Suprapubic skin (tissue), 4 donors: ENCODE results near the gene PFN1. TPM values are rescaled to one million over a fixed set of nuclear protein-coding genes. Genes with fewer than 3 reads are reported as not detected.

Source experiments
- DNase-seq, 2 donors: peaks; one replicate each; pipeline ENCODE4 v3.0.0-alpha.2; 2019; ENCODE audit warnings: low spot score in 2 of 2
- H3K27ac ChIP-seq: fragments of 200-600 bp; sonication (generic); one replicate; pipeline ENCODE4 v1.5.1; 2019
- H3K27me3 ChIP-seq: fragments of 200-600 bp; sonication (generic); one replicate; pipeline ENCODE4 v1.5.1; 2019
- H3K36me3 ChIP-seq: fragments of 200-600 bp; sonication (generic); one replicate; pipeline ENCODE4 v1.5.1; 2019
- H3K4me1 ChIP-seq: fragments of 200-600 bp; sonication (generic); one replicate; pipeline ENCODE4 v1.5.1; 2019
- H3K4me3 ChIP-seq: fragments of 200-600 bp; sonication (generic); one replicate; pipeline ENCODE4 v1.5.1; 2019; ENCODE audit warnings: mild to moderate bottlenecking
- H3K9me3 ChIP-seq: fragments of 200-600 bp; sonication (generic); one replicate; pipeline ENCODE4 v1.5.1; 2019
- EP300 ChIP-seq: sonication (generic); formaldehyde crosslinking; IDR thresholded peaks from one replicate; pipeline ENCODE4 v1.6.1; 2017; ENCODE audit warnings: antibody characterized with exemption
- POLR2A ChIP-seq, 2 donors: fragments of 450-650 bp; IDR thresholded peaks; one replicate each; pipeline ENCODE4 v1.6.1; 2017; ENCODE audit warnings: antibody characterized with exemption in 2 of 2, mild to moderate bottlenecking in 2 of 2, moderate library complexity in 2 of 2
- POLR2AphosphoS5 ChIP-seq, 3 donors: sonication (generic); formaldehyde crosslinking; IDR thresholded peaks; one replicate each; pipeline ENCODE4 v1.6.1; 2017; ENCODE audit warnings: antibody characterized with exemption in 3 of 3
- whole genome bisulfite sequencing: methylation state at CpG from one replicate; pipeline ENCODE4 v1.1.5; 2018; 5-methylcytosine and 5-hydroxymethylcytosine counted together
- total RNA-seq, 4 donors: library from RNA; depleted of rRNA; stranded (reverse); fragments of >200 nt; gene quantifications; one replicate each; pipeline ENCODE4 v1.1.0, GENCODE V29; 2016
- TF ChIP-seq, protein P1 (sequence below), 2 donors: fragments of 200-600 bp in 1 of 2; fragments of 450-650 bp in 1 of 2; sonication (generic) in 1 of 2; IDR thresholded peaks; one replicate each; pipeline ENCODE4 v1.5.1; 2016 to 2019; ENCODE audit warnings: antibody characterized with exemption in 2 of 2, mild to moderate bottlenecking in 1 of 2, moderate library complexity in 1 of 2

PFN1 gene
- total RNA-seq, 4 donors from 2014 or later, result 392 to 756 (median 686) TPM

GRCh38 chr17:4970273-4970672, 21.9 kb upstream of the PFN1 start:
- 89% methylated on average over 8 of the region's 8 CpGs for WGBS
- no peak for TF ChIP-seq POLR2A (IDR thresholded peaks at IDR 0.05)
- Histone ChIP-seq H3K4me1 (peaks cover 37% of the 10 kb centered on the region), H3K27me3 (no peaks in the 10 kb centered on the region), H3K9me3 (no peaks in the 10 kb centered on the region), H3K4me3 (no peak overlapping the region), H3K36me3 (peaks cover 48% of the 10 kb centered on the region), H3K27ac (no peak overlapping the region)
- DNase-seq, result no peak

- H3K4me3 ChIP-seq, result peak overlapping the region; percentile 55
- H3K27ac ChIP-seq, result peak overlapping the region; percentile 27
- H3K4me1 ChIP-seq, result peaks cover 38% of the 10 kb centered on the region
- TF ChIP-seq POLR2A (IDR thresholded peaks at IDR 0.05), result no peak
- TF ChIP-seq, protein P1, sequence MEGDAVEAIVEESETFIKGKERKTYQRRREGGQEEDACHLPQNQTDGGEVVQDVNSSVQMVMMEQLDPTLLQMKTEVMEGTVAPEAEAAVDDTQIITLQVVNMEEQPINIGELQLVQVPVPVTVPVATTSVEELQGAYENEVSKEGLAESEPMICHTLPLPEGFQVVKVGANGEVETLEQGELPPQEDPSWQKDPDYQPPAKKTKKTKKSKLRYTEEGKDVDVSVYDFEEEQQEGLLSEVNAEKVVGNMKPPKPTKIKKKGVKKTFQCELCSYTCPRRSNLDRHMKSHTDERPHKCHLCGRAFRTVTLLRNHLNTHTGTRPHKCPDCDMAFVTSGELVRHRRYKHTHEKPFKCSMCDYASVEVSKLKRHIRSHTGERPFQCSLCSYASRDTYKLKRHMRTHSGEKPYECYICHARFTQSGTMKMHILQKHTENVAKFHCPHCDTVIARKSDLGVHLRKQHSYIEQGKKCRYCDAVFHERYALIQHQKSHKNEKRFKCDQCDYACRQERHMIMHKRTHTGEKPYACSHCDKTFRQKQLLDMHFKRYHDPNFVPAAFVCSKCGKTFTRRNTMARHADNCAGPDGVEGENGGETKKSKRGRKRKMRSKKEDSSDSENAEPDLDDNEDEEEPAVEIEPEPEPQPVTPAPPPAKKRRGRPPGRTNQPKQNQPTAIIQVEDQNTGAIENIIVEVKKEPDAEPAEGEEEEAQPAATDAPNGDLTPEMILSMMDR (IDR thresholded peaks at IDR 0.05), result no peak
- TF ChIP-seq POLR2AphosphoS5 (IDR thresholded peaks at IDR 0.05), result no peak
- no peak for TF ChIP-seq EP300
- peaks cover 45% of the 10 kb centered on the region for H3K36me3 ChIP-seq
- H3K9me3 ChIP-seq, result no peaks in the 10 kb centered on the region
- DNase-seq, result no peak
- WGBS, result 89% methylated on average over 16 of the region's 16 CpGs
- no peaks in the 10 kb centered on the region for H3K27me3 ChIP-seq
Measured at GRCh38 chr17:4969551-4970173, 21.3 kb upstream of the PFN1 start.

- H3K27me3 ChIP-seq, result no peaks in the 10 kb centered on the region
- H3K36me3 ChIP-seq, result peaks cover 42% of the 10 kb centered on the region
- no peak for DNase-seq
- TF ChIP-seq POLR2AphosphoS5 (IDR thresholded peaks at IDR 0.05) (no peak), EP300 (no peak), POLR2A (IDR thresholded peaks at IDR 0.05) (no peak)
- TF ChIP-seq, protein P1 (IDR thresholded peaks at IDR 0.05), result no peak
- WGBS, result 90% methylated on average over 15 of the region's 15 CpGs
- peak overlapping the region; percentile 55 for H3K4me3 ChIP-seq
- H3K9me3 ChIP-seq, result no peaks in the 10 kb centered on the region
- peaks cover 38% of the 10 kb centered on the region for H3K4me1 ChIP-seq
- peak overlapping the region; percentile 90 for H3K27ac ChIP-seq
Measured at GRCh38 chr17:4969047-4969550, 20.8 kb upstream of the PFN1 start.

- TF ChIP-seq POLR2AphosphoS5 (IDR thresholded peaks at IDR 0.05) (no peak), EP300 (no peak), POLR2A (IDR thresholded peaks at IDR 0.05) (no peak)
- TF ChIP-seq, protein P1 (IDR thresholded peaks at IDR 0.05), result no peak
- H3K4me1 ChIP-seq, result peaks cover 38% of the 10 kb centered on the region
- H3K4me3 ChIP-seq, result peak overlapping the region; percentile 55
- H3K27ac ChIP-seq, result peak overlapping the region; percentile 90
- no peak for DNase-seq
- peaks cover 36% of the 10 kb centered on the region for H3K36me3 ChIP-seq
- H3K27me3 ChIP-seq, result no peaks in the 10 kb centered on the region
- no peaks in the 10 kb centered on the region for H3K9me3 ChIP-seq
- 32% methylated on average over 23 of the region's 23 CpGs for WGBS
Measured at GRCh38 chr17:4968486-4969046, 20.2 kb upstream of the PFN1 start.

DNA sequence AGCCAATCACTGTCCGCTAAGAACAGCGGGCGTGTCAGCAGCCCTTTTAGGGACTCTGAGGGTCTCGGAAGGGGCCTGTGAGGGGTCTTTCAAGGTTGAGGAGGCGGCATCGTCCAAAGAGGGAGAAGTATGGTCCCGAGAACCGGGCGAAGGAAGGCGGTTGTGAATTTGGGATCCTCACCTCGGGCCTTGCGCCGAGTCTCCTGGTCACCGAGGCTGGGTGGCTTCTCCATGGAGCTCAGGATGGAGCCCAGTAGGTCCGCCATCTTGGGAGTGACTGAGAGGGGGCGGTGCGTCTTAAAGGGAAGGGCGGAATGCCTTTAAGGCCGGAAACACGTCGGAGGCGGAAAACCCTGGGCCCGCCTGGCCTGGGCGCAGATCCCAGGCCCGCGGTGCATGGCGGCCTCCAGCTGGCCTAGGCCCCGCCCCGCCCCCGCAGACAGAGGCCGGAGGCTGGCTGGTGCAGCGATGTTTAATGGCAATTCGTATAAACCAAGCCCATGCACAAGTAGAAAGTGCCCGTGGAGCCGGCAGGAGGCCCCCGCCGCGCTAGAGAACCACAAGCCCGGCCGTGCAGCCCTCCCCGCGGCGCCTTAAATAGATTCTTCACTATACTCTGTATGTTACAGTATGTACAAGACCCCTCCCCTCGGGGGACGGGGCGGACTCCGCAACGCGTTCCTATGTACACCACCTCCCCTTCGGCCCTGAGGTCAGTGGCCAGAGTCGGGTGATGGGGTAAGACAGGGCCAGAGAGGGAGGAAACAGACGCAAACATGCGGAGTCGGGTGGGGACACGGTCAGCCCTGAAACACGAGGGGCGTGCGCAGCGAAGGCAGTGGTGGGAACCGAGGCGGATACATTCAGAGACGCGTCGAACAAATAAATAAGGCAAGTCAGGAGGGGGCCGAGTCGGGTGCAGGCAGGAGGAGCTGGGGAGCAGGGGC, 19.5 kb upstream of the PFN1 start, which contains the start of gene SPAG7:
SPAG7 (minus strand) TSS at position 279 of the 947 bp plus-strand sequence; CDS start at position 266, 13 bp downstream.
- Histone ChIP-seq H3K27ac (peak within 1 kb of the TSS; percentile 90), H3K36me3 (peaks cover 29% of the 10 kb centered on the region), H3K4me1 (peaks cover 38% of the 10 kb centered on the region), H3K27me3 (no peaks in the 10 kb centered on the region), H3K4me3 (peak within 1 kb of the TSS; percentile 55), H3K9me3 (no peaks in the 10 kb centered on the region)
- TF ChIP-seq, protein P1 (IDR thresholded peaks at IDR 0.05), result no peak
- TF ChIP-seq POLR2A (IDR thresholded peaks at IDR 0.05) (peak in 1 of 2 donors; percentile 43), EP300 (no peak), POLR2AphosphoS5 (IDR thresholded peaks at IDR 0.05) (peak; percentile 67 to 93 (median 78))
- peak; percentile 96 to 98 for DNase-seq
- WGBS, result 2% methylated on average over 47 of the region's 66 CpGs
